Peyer's patch (tissue), 4 donors: ENCODE results near the gene IVNS1ABP.

Experiments used
- POLR2A ChIP-seq, 2 donors: fragments of 450-650 bp; IDR thresholded peaks; one replicate each; pipeline ENCODE4 v1.5.1; 2017; ENCODE audit warnings: antibody characterized with exemption in 2 of 2, mild to moderate bottlenecking in 2 of 2, moderate library complexity in 2 of 2
- TF ChIP-seq, protein P1 (sequence below), 6 experiments: fragments of 450-650 bp in 4 of 6; fragments of 200-600 bp in 2 of 6; sonication (generic) in 1 of 6; IDR thresholded peaks; one replicate each; pipeline ENCODE4 v1.5.1; 2017 to 2019; ENCODE audit warnings: antibody characterized with exemption in 6 of 6, mild to moderate bottlenecking in 3 of 6, moderate library complexity in 1 of 6

DNA sequence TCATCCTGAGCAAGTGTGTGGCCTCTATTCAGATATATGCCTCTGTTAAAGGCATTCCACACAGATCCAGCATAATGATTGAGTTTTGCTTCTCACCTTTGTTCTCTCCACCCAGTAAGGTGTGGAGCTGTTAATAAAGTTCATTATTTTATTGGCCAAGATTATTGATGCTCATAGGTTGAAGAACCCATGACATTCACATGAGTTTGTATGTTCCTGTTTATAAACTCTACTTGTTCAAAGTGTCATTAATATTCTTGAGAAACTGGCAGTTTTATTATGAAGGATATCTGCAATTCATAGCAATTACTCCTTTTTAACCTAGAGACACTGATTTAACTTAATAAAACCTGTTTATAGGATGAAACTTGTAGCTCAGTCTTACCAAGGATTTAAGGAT, 22.0 kb downstream of the IVNS1ABP start:
- TF ChIP-seq, protein P1, sequence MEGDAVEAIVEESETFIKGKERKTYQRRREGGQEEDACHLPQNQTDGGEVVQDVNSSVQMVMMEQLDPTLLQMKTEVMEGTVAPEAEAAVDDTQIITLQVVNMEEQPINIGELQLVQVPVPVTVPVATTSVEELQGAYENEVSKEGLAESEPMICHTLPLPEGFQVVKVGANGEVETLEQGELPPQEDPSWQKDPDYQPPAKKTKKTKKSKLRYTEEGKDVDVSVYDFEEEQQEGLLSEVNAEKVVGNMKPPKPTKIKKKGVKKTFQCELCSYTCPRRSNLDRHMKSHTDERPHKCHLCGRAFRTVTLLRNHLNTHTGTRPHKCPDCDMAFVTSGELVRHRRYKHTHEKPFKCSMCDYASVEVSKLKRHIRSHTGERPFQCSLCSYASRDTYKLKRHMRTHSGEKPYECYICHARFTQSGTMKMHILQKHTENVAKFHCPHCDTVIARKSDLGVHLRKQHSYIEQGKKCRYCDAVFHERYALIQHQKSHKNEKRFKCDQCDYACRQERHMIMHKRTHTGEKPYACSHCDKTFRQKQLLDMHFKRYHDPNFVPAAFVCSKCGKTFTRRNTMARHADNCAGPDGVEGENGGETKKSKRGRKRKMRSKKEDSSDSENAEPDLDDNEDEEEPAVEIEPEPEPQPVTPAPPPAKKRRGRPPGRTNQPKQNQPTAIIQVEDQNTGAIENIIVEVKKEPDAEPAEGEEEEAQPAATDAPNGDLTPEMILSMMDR (IDR thresholded peaks at IDR 0.05): no peak
- TF ChIP-seq POLR2A (IDR thresholded peaks at IDR 0.05): no peak
